ENCODE data around the gene B4GALT7. TPM values are rescaled to one million over a fixed set of nuclear protein-coding genes. Genes with fewer than 3 reads are reported as not detected.
A peak's percentile ranks its signal among the peaks of the same experiment; 100 is the strongest.

The B4GALT7 gene
- total and polyA plus RNA-seq, 3 donors from 2014 or later = 39.9 to 55.7 (median 49.9) TPM

DNA sequence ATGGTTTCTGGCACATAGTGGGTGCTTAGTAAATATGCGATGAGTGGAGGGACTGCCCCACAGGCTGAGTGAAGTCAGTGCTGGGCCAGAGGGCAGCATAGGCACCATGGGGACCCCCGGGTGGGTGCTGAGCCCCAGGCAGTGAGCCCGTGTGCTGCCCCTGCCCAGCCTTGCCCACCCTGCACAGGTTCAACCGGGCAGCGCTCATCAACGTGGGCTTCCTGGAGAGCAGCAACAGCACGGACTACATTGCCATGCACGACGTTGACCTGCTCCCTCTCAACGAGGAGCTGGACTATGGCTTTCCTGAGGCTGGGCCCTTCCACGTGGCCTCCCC is 7.2 kb downstream of the B4GALT7 start:
- Histone ChIP-seq H3K9me3 (no peaks in the 10 kb centered on the region), H3K4me1 (peaks cover 23% of the 10 kb centered on the region), H3K27ac (no peak overlapping the region), H3K36me3 (ENCODE audit: low read depth, missing control alignments) (no peaks in the 10 kb centered on the region), H3K27me3 (no peaks in the 10 kb centered on the region), H3K4me3 (no peak overlapping the region)
- WGBS, 2 donors = 62 to 65% methylated on average over 6 to 11 of the region's 11 CpGs
- DNase-seq = no peak
- intact Hi-C loops (cut with DNase I; ENCODE audit: low total_unique reads) = no loop called here
- no peak for TF ChIP-seq POLR2A (IDR thresholded peaks at IDR 0.05)
- TF ChIP-seq, protein P1, sequence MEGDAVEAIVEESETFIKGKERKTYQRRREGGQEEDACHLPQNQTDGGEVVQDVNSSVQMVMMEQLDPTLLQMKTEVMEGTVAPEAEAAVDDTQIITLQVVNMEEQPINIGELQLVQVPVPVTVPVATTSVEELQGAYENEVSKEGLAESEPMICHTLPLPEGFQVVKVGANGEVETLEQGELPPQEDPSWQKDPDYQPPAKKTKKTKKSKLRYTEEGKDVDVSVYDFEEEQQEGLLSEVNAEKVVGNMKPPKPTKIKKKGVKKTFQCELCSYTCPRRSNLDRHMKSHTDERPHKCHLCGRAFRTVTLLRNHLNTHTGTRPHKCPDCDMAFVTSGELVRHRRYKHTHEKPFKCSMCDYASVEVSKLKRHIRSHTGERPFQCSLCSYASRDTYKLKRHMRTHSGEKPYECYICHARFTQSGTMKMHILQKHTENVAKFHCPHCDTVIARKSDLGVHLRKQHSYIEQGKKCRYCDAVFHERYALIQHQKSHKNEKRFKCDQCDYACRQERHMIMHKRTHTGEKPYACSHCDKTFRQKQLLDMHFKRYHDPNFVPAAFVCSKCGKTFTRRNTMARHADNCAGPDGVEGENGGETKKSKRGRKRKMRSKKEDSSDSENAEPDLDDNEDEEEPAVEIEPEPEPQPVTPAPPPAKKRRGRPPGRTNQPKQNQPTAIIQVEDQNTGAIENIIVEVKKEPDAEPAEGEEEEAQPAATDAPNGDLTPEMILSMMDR (IDR thresholded peaks at IDR 0.05) = no peak

DNA sequence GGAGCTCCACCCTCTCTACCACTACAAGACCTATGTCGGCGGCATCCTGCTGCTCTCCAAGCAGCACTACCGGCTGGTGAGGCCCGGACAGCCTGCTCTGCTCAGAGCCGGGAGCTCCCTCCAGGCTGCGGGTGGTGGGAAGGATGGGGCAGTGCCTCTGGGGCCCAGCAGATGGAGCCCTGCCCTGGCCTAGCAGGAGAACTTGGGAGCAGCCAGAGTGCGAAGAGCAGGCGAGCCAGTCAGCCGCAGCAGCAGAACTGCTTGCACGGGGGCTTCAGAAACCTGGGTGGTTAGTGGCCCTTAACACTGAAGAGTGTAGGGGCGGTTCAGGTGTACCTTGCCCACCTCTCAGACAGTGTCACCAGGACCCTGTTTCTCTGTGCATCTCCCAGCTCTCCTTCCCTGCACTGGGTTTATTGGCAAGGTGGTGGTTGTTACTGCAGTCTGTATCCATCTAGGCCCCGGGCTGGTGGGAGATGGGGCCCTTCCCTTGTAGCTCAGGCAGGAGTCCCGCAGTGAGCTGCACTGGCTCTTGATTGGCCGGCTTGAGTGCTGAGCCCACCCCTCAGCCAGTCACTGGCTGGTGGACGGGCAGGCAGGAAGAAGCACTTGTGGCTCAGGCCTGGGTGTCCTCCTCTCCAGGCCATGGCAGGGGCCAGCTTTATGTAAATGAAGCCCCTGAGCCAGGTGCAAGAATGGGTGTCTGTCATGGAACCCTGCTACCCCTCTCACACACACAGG is 7.7 kb downstream of the B4GALT7 start:
- DNase-seq = peak; percentile 90
- 30 to 56% methylated on average over 6 to 13 of the region's 15 CpGs for WGBS, 2 donors
- TF ChIP-seq POLR2A (IDR thresholded peaks at IDR 0.05) = no peak
- TF ChIP-seq, protein P1 (IDR thresholded peaks at IDR 0.05) = peak; percentile 77 to 89 (median 83)
- no peaks in the 10 kb centered on the region for H3K36me3 ChIP-seq (ENCODE audit: low read depth, missing control alignments)
- intact Hi-C loops (cut with DNase I; ENCODE audit: low total_unique reads) = no loop called here
- no peak overlapping the region for H3K27ac ChIP-seq
- H3K27me3 ChIP-seq = no peaks in the 10 kb centered on the region
- no peak overlapping the region for H3K4me3 ChIP-seq
- no peaks in the 10 kb centered on the region for H3K9me3 ChIP-seq
- H3K4me1 ChIP-seq = peaks cover 17% of the 10 kb centered on the region

DNA sequence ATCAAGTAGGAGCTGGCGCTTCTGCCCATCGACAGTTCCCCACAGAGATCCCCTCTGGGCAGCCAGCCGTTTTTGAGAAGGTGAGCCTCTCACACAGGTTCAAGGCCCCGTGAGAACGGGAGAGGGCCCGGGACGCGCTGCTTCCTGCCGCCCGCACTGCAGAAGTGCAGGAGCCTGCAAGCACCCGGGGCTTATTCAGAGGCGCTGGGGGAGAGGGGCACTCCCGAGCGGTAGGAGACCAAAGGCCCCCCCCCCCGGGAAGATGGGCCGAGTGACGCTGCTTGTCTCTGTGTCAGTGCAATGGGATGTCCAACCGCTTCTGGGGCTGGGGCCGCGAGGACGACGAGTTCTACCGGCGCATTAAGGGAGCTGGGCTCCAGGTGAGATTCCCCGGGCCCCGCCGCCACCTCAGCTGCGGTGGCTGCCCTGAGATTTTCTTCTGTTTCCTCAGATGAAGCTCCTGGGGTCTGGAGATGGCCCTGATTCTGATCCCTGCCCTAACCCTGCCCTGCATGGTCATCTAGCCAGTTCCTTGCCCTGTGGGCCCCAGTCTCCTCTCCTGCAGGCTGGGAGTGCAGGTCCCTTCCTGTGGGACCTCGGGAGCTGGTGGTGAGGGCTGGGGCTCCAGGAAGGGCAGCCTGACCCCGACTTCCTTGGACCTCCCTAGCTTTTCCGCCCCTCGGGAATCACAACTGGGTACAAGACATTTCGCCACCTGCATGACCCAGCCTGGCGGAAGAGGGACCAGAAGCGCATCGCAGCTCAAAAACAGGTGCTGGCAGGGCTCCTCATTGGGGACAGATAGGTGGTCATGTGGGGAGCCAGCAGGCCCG is 8.5 kb downstream of the B4GALT7 start:
- Histone ChIP-seq H3K4me1 (peaks cover 17% of the 10 kb centered on the region), H3K27me3 (no peaks in the 10 kb centered on the region), H3K27ac (no peak overlapping the region), H3K4me3 (no peak overlapping the region), H3K9me3 (no peaks in the 10 kb centered on the region), H3K36me3 (ENCODE audit: low read depth, missing control alignments) (no peaks in the 10 kb centered on the region)
- TF ChIP-seq POLR2A (IDR thresholded peaks at IDR 0.05) = no peak
- TF ChIP-seq, protein P1 (IDR thresholded peaks at IDR 0.05) = no peak
- intact Hi-C loops (cut with DNase I; ENCODE audit: low total_unique reads) = no loop called here
- no peak for DNase-seq
- WGBS, 2 donors = 70 to 88% methylated on average over 2 to 37 of the region's 37 CpGs

DNA sequence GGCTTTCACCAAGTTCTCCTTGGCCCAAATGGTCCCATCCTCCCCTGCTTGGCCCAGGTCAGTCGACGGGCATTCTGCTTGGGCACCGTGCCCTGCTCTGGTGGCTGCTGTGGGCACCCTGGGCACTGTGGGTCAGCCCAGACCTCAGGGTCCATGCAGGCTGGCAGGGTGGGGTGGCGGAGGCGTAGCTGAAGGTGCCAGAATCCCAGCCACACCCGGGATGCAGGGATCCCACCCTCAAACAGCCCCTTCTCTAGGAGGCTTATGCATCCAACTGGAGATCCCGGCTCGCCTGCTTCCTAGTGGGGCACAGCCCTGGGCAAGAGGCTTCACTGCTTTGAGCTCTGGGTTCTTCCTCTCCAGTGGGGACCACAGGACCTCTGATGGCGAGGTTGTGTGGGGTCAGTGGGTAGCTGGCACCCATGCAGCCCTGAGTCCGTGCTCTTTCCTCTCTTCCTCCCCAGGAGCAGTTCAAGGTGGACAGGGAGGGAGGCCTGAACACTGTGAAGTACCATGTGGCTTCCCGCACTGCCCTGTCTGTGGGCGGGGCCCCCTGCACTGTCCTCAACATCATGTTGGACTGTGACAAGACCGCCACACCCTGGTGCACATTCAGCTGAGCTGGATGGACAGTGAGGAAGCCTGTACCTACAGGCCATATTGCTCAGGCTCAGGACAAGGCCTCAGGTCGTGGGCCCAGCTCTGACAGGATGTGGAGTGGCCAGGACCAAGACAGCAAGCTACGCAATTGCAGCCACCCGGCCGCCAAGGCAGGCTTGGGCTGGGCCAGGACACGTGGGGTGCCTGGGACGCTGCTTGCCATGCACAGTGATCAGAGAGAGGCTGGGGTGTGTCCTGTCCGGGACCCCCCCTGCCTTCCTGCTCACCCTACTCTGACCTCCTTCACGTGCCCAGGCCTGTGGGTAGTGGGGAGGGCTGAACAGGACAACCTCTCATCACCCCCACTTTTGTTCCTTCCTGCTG is 9.4 kb downstream of the B4GALT7 start:
- Histone ChIP-seq H3K4me3 (no peak overlapping the region), H3K27ac (peak overlapping the region in 1 of 2 donors; percentile 31), H3K27me3 (no peaks in the 10 kb centered on the region), H3K9me3 (no peaks in the 10 kb centered on the region), H3K36me3 (ENCODE audit: low read depth, missing control alignments) (no peaks in the 10 kb centered on the region), H3K4me1 (peaks cover 17% of the 10 kb centered on the region)
- peak; percentile 32 for DNase-seq
- WGBS, 2 donors = 81 to 83% methylated on average over 7 to 21 of the region's 21 CpGs
- TF ChIP-seq, protein P1 (IDR thresholded peaks at IDR 0.05) = no peak
- TF ChIP-seq POLR2A (IDR thresholded peaks at IDR 0.05) = no peak
- intact Hi-C loops (cut with DNase I; ENCODE audit: low total_unique reads) = no loop called here

Measured in testis (tissue), 3 donors.